H9 (cell line): ENCODE results near the gene G3BP2. TPM values are rescaled to one million over a fixed set of nuclear protein-coding genes. Genes with fewer than 3 reads are reported as not detected.
"Not testable (repeated sequence)": the region's sequence is repeated elsewhere in the genome, so short reads cannot be mapped to it uniquely, and the experiment has no call there.

ENCODE experiments used
- DNase-seq: peaks from one replicate; pipeline ENCODE4 v3.0.0-alpha.2; 2017
- H2AFZ ChIP-seq: one replicate; pipeline ENCODE4 v1.6.1; 2013; ENCODE audit warnings: mild to moderate bottlenecking, low read length, control low read depth, moderate library complexity
- H2AK5ac ChIP-seq: 2 replicates; pipeline ENCODE4 v1.6.1; 2013; ENCODE audit warnings: low read length, control low read depth, mixed read lengths; ENCODE audit not compliant: insufficient read length
- H2BK120ac ChIP-seq: one replicate; pipeline ENCODE4 v1.6.1; 2013; ENCODE audit warnings: low read depth, mild to moderate bottlenecking, low read length, control low read depth, inconsistent platforms; ENCODE audit not compliant: poor library complexity, severe bottlenecking
- H2BK12ac ChIP-seq: 2 replicates; pipeline ENCODE4 v1.6.1; 2013; ENCODE audit warnings: low read length, control low read depth, mixed read lengths, low read depth; ENCODE audit not compliant: insufficient read length
- H2BK15ac ChIP-seq: 2 replicates; pipeline ENCODE4 v1.6.1; 2013; ENCODE audit warnings: low read depth, low read length, control low read depth
- H2BK20ac ChIP-seq: one replicate; pipeline ENCODE4 v1.6.1; 2013; ENCODE audit warnings: low read depth, mild to moderate bottlenecking, low read length, control low read depth, inconsistent platforms; ENCODE audit not compliant: poor library complexity, severe bottlenecking
- H2BK5ac ChIP-seq: 2 replicates; pipeline ENCODE4 v1.6.1; 2013; ENCODE audit warnings: low read length, control low read depth, mixed read lengths; ENCODE audit not compliant: insufficient read length
- H3K14ac ChIP-seq: 2 replicates; pipeline ENCODE4 v1.6.1; 2013; ENCODE audit warnings: low read length, control low read depth; ENCODE audit not compliant: insufficient read depth
- H3K18ac ChIP-seq: 2 replicates; pipeline ENCODE4 v1.6.1; 2013; ENCODE audit warnings: low read depth, mild to moderate bottlenecking, mixed read lengths, low read length, control low read depth; ENCODE audit not compliant: insufficient read length
- H3K23ac ChIP-seq: 2 replicates; pipeline ENCODE4 v1.6.1; 2013; ENCODE audit warnings: low read length, control low read depth, mixed read lengths, low read depth; ENCODE audit not compliant: insufficient read length
- H3K23me2 ChIP-seq: 2 replicates; pipeline ENCODE4 v1.6.1; 2013; ENCODE audit warnings: low read depth, mild to moderate bottlenecking, mixed read lengths, low read length, control low read depth; ENCODE audit not compliant: insufficient read length, poor library complexity, severe bottlenecking
- H3K27ac ChIP-seq: 2 replicates; pipeline ENCODE4 v1.5.1; 2013; ENCODE audit warnings: low read length, control low read depth, mixed read lengths, low read depth; ENCODE audit not compliant: insufficient read length
- H3K27me3 ChIP-seq: 2 replicates; pipeline ENCODE4 v1.6.1; 2013; ENCODE audit warnings: low read length, control low read depth, inconsistent platforms; ENCODE audit not compliant: insufficient read depth
- H3K4ac ChIP-seq: 2 replicates; pipeline ENCODE4 v1.6.1; 2013; ENCODE audit warnings: low read depth, mild to moderate bottlenecking, control low read depth, inconsistent platforms, low read length, moderate library complexity
- H3K4me1 ChIP-seq: 2 replicates; pipeline ENCODE4 v1.6.1; 2013; ENCODE audit warnings: low read length, control low read depth, inconsistent platforms; ENCODE audit not compliant: insufficient read depth
- H3K4me2 ChIP-seq: 2 replicates; pipeline ENCODE4 v1.6.1; 2013; ENCODE audit warnings: low read length, control low read depth, mixed read lengths; ENCODE audit not compliant: insufficient read length, insufficient read depth
- H3K56ac ChIP-seq: 2 replicates; pipeline ENCODE4 v1.6.1; 2013; ENCODE audit warnings: low read depth, mild to moderate bottlenecking, mixed read lengths, low read length, control low read depth; ENCODE audit not compliant: insufficient read length
- H3K79me1 ChIP-seq: 2 replicates; pipeline ENCODE4 v1.6.1; 2013; ENCODE audit warnings: low read depth, mild to moderate bottlenecking, moderate library complexity, low read length, control low read depth, inconsistent platforms; ENCODE audit not compliant: insufficient read depth, poor library complexity, severe bottlenecking
- H3K79me2 ChIP-seq: 2 replicates; pipeline ENCODE4 v1.6.1; 2013; ENCODE audit warnings: low read length, control low read depth, inconsistent platforms; ENCODE audit not compliant: insufficient read depth
- H3K9ac ChIP-seq: 2 replicates; pipeline ENCODE4 v1.6.1; 2013; ENCODE audit warnings: low read length, control low read depth, mixed read lengths; ENCODE audit not compliant: insufficient read length; ENCODE audit errors: extremely low read depth
- H3K9me3 ChIP-seq: one replicate; pipeline ENCODE4 v1.6.1; 2013; ENCODE audit warnings: low read depth, low read length, inconsistent platforms; ENCODE audit not compliant: control insufficient read depth
- H3T11ph ChIP-seq: one replicate; pipeline ENCODE4 v1.6.1; 2013; ENCODE audit warnings: mild to moderate bottlenecking, low read length, control low read depth, inconsistent platforms
- H4K20me1 ChIP-seq: one replicate; pipeline ENCODE4 v1.6.1; 2013; ENCODE audit not compliant: control insufficient read depth, insufficient read length, insufficient read depth
- H4K5ac ChIP-seq: 2 replicates; pipeline ENCODE4 v1.6.1; 2013; ENCODE audit warnings: low read depth, mild to moderate bottlenecking, mixed read lengths, low read length, control low read depth; ENCODE audit not compliant: insufficient read length
- H4K8ac ChIP-seq: replicated peaks from 2 replicates; pipeline ENCODE4 v1.6.1; 2013; ENCODE audit warnings: low read length, control low read depth, mixed read lengths, low read depth; ENCODE audit not compliant: insufficient read length
- H4K91ac ChIP-seq: 2 replicates; pipeline ENCODE4 v1.6.1; 2013; ENCODE audit warnings: low read depth, mild to moderate bottlenecking, moderate library complexity, mixed read lengths, low read length, control low read depth; ENCODE audit not compliant: insufficient read length
- H3K27ac Mint-ChIP-seq, 3 experiments: 2 replicates in 2 of 3; 3 replicates in 1 of 3; pipeline ENCODE4 v1.8.0; 2020 to 2021; ENCODE audit warnings: mixed read lengths in 3 of 3, mild to moderate bottlenecking in 1 of 3, moderate library complexity in 1 of 3
- H3K27me3 Mint-ChIP-seq: 2 replicates; pipeline ENCODE4 v1.8.0; 2021; ENCODE audit warnings: low read depth, mild to moderate bottlenecking, moderate library complexity, mixed read lengths
- H3K36me3 Mint-ChIP-seq, 3 experiments: 2 replicates in 2 of 3; 3 replicates in 1 of 3; pipeline ENCODE4 v1.8.0; 2020 to 2021; ENCODE audit warnings: low read depth in 3 of 3, mixed read lengths in 3 of 3; ENCODE audit not compliant: insufficient read depth in 1 of 3
- H3K4me1 Mint-ChIP-seq, 2 experiments: 2 replicates each; pipeline ENCODE4 v1.8.0; 2020; ENCODE audit warnings: mixed read lengths in 2 of 2
- H3K4me3 Mint-ChIP-seq, 2 experiments: 2 replicates in 1 of 2; 3 replicates in 1 of 2; pipeline ENCODE4 v1.8.0; 2020 to 2021; ENCODE audit warnings: mild to moderate bottlenecking in 2 of 2, mixed read lengths in 2 of 2, moderate library complexity in 1 of 2
- H3K9me3 Mint-ChIP-seq, 2 experiments: 2 replicates in 1 of 2; 3 replicates in 1 of 2; pipeline ENCODE4 v1.8.0; 2020; ENCODE audit warnings: mild to moderate bottlenecking in 2 of 2, mixed read lengths in 2 of 2, moderate library complexity in 1 of 2
- WGBS: extraction: QIAGEN DNeasy Blood & Tissue Kit; methylation state at CpG from one replicate; pipeline ENCODE4 v1.1.7; 2013; ENCODE audit warnings: missing lambda C conversion rate, low lambda C conversion rate, mixed read lengths; ENCODE audit not compliant: insufficient read length; ENCODE audit errors: extremely low coverage; 5-methylcytosine and 5-hydroxymethylcytosine counted together
- total RNA-seq: library from RNA; stranded (reverse); gene quantifications from 2 replicates; pipeline ENCODE4 v1.2.1, GENCODE V29; 2021

Gene G3BP2
- total RNA-seq, 1 experiment from 2014 or later, result 405 TPM

- not testable (repeated sequence) for H3T11ph ChIP-seq, H4K91ac ChIP-seq, H3K23me2 ChIP-seq, H3K9me3 Mint-ChIP-seq, H3K27ac Mint-ChIP-seq, H3K4me1 Mint-ChIP-seq, H3K27ac ChIP-seq, H2BK20ac ChIP-seq, H3K4me1 ChIP-seq, H3K23ac ChIP-seq, H3K9ac ChIP-seq, H3K27me3 ChIP-seq, H3K9me3 ChIP-seq, H3K18ac ChIP-seq, H3K79me1 ChIP-seq, H3K4me3 Mint-ChIP-seq, H3K4me2 ChIP-seq, H4K8ac ChIP-seq, H4K5ac ChIP-seq, H4K20me1 ChIP-seq, H3K56ac ChIP-seq, H3K4ac ChIP-seq, H3K27me3 Mint-ChIP-seq, H2AK5ac ChIP-seq, H2AFZ ChIP-seq, H2BK120ac ChIP-seq, H2BK15ac ChIP-seq, DNase-seq, H2BK5ac ChIP-seq, H3K14ac ChIP-seq, H2BK12ac ChIP-seq, H3K79me2 ChIP-seq
- peaks cover 47 to 67% (median 48%) of the 10 kb centered on the region in 3 experiments for H3K36me3 Mint-ChIP-seq
- WGBS, result no CpG with 5 or more reads among the region's 1 CpG
These were observed 13.9 kb upstream of the G3BP2 start for GRCh38 chr4:75687125-75687524.
